ENCODE measurements around the gene DRAP1.
"Not testable (repeated sequence)": the region's sequence is repeated elsewhere in the genome, so short reads cannot be mapped to it uniquely, and the experiment has no call there.

DRAP1 gene

GRCh38 chr11:65947133-65947532 is 27.9 kb downstream of the DRAP1 start:
- DNase-seq (ENCODE audit: low read depth), result no peak
- H3K4me3 ChIP-seq (ENCODE audit: control insufficient read depth, low read depth, low read length), result no peak overlapping the region
- TF ChIP-seq CTCF (IDR thresholded peaks at IDR 0.05; ENCODE audit: control insufficient read depth, insufficient read depth, low read depth, low read length, missing control alignments), result no peak

DNA sequence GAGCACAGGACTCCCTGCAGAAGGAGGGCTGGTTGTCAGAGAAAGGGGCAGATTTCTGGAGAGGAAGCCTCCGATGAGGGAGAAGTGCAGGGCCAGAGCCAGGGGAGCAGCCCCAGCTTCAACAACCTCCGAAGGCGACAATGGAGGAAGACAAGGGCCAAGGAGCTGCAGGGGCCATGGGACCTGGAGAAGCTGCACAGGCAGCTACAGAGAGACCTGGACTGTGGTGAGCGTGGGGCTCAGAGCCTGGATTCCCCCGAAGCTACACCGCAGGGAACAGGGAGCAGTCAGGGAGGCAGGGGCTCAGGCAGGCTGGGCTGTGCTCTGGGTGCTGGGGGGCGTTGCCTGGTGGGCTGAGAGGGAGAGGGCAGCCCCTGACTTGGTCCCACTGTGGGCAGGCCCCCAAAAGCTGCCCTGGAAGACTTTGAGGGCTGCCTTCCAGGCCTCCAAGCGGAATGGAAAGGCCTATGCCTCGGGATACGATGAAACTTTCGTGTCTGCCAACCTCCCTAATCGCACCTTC is 28.4 kb downstream of the DRAP1 start:
- DNase-seq (ENCODE audit: low read depth), result no peak
- H3K4me3 ChIP-seq (ENCODE audit: control insufficient read depth, low read depth, low read length), result no peak overlapping the region

GRCh38 chr11:65950711-65951110 is 31.5 kb downstream of the DRAP1 start:
- H3K4me3 ChIP-seq (ENCODE audit: control insufficient read depth, low read depth, low read length); DNase-seq (ENCODE audit: low read depth): not testable (repeated sequence)

More for the DNA sequence above, 28.4 kb downstream of the DRAP1 start:
- TF ChIP-seq CTCF (IDR thresholded peaks at IDR 0.05; ENCODE audit: control insufficient read depth, insufficient read depth, low read depth, low read length, missing control alignments), result no peak

GRCh38 chr11:65951641-65952040 is 32.4 kb downstream of the DRAP1 start:
- H3K4me3 ChIP-seq (ENCODE audit: control insufficient read depth, low read depth, low read length); DNase-seq (ENCODE audit: low read depth): not testable (repeated sequence)

- DNase-seq (ENCODE audit: low read depth), result no peak
- no peak for TF ChIP-seq CTCF (IDR thresholded peaks at IDR 0.05; ENCODE audit: control insufficient read depth, insufficient read depth, low read depth, low read length, missing control alignments)
- H3K4me3 ChIP-seq (ENCODE audit: control insufficient read depth, low read depth, low read length), result no peak overlapping the region
These were observed 32.9 kb downstream of the DRAP1 start for GRCh38 chr11:65952052-65952521.

- no peak for DNase-seq (ENCODE audit: low read depth)
- no peak for TF ChIP-seq CTCF (IDR thresholded peaks at IDR 0.05; ENCODE audit: control insufficient read depth, insufficient read depth, low read depth, low read length, missing control alignments)
- H3K4me3 ChIP-seq (ENCODE audit: control insufficient read depth, low read depth, low read length), result no peak overlapping the region
These were observed 34.2 kb downstream of the DRAP1 start for GRCh38 chr11:65953471-65953870.

- no peak for TF ChIP-seq CTCF (IDR thresholded peaks at IDR 0.05; ENCODE audit: control insufficient read depth, insufficient read depth, low read depth, low read length, missing control alignments)
- DNase-seq (ENCODE audit: low read depth), result no peak
These were observed 35.5 kb downstream of the DRAP1 start for GRCh38 chr11:65954771-65955170.

GRCh38 chr11:65958291-65958690 is 39.1 kb downstream of the DRAP1 start:
- H3K4me3 ChIP-seq (ENCODE audit: control insufficient read depth, low read depth, low read length), result no peak overlapping the region
- DNase-seq (ENCODE audit: low read depth), result no peak
- TF ChIP-seq CTCF (IDR thresholded peaks at IDR 0.05; ENCODE audit: control insufficient read depth, insufficient read depth, low read depth, low read length, missing control alignments), result no peak

More at GRCh38 chr11:65954771-65955170, 35.5 kb downstream of the DRAP1 start:
- H3K4me3 ChIP-seq (ENCODE audit: control insufficient read depth, low read depth, low read length), result no peak overlapping the region
